ENCODE data around the gene KCNMA1.

The KCNMA1 gene

DNA sequence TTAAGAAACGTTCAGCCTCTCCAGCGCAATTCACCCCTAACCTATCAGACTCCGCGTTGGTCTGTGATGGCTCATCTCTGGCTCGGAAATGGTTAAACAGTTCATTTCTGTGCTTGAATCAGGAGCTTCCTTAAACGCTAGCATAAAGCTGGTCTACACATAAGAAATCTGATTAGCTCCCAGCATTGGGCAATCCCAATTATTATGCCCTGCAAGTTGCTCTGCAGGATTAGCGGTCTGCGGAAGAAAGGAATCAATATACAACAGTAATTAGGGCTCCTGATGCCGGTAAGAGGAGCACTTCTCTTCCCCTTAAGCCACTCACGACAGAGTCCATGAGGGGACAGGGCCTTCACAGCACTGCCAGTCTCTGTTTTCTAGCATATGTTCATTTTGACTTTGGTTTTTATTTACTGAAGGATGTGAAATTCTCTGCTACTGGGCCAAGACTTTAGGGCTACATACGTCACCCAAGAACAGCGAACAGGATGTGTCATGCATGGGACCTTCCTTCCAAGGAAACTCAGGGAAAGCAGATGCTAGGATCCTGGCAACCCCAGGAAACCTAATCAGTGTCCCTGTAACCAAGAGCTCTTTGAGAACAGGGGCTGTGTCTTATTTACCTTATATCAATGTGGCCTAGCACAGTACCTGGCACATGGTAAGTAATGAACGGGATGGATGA is 324.4 kb downstream of the KCNMA1 start:
- DNase-seq = no peak

GRCh38 chr10:77311186-77311585 is 326.4 kb downstream of the KCNMA1 start:
- no peak for DNase-seq

DNA sequence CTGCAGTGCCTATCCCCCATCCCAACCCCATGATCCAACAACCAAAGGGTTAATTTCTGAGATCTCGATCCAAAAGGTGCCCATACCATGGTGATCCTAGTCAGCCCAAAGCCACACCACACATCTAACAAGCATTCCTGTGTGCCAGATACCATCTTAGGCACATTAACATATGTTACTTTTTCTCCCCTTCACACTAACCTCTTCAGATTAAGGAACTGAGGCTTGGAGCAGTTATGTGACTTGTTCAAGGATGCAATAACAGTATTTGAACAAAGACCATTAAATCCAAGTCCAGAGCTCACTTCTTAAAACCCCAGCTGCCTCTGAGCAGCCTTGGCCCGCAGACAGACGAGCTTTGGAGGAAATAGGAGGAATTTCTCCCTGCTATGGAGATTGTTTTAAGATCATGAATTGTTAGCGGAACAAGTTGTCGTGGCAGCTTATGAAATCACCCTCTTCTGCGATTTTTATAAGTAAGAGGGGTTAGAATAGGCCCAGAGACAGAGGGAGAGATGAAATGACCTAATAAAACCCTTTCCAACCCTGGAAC is 327.2 kb downstream of the KCNMA1 start:
- no peak for DNase-seq

GRCh38 chr10:77309509-77309908 is 328.1 kb downstream of the KCNMA1 start:
- no peak for DNase-seq

GRCh38 chr10:77309092-77309491 is 328.5 kb downstream of the KCNMA1 start:
- DNase-seq = no peak

DNA sequence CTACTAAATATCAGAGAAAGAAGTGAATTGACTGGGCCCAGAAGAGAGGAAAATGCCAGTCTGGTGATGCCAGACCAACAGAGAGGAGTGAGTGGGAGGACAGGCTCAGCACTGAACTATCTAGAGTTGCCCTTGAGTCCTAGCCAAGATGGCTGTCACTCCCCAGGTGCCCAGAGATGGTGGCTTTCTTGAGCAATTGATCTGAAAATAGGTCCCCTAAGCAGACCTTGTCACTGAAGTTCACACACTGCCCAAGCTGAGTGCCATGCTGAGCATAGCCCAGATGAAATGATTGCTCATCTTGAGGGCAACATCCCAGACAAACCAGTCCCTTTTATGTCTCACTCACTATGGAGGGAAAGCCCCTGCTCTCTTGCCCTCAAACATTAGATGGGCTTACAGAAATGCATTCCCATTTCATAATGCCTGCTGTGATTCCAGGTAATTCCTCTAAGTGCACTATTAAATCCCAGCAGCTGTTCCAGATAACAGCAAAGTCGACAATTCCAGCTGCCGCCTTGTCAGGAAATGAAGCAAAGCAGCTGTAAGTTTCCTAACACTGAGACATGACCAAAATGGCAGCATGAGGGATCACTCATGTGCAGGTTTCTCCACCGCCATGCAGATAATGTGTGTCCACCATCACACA is 329.4 kb downstream of the KCNMA1 start:
- no peak for DNase-seq

DNA sequence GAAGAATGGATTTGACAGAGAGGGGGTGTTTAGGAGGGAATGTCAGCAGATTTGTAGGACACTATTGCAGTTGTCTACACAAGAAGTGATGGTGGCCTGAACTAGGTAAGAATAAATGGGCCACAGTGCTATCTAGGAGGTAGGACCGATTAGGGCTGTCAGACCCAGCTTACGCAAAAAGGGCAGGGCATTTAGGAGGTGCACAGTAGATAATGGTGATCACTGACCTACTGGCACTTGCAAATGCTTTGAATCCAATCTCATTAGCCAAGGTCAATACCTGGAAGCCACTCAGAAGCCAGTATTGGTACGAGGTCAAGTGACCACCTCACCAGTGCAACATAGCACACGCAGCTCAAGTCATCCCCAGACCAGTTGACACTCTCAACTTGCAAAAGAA is 330.9 kb downstream of the KCNMA1 start:
- DNase-seq = no peak

GRCh38 chr10:77305650-77306632 is 331.7 kb downstream of the KCNMA1 start:
- DNase-seq = no peak

DNA sequence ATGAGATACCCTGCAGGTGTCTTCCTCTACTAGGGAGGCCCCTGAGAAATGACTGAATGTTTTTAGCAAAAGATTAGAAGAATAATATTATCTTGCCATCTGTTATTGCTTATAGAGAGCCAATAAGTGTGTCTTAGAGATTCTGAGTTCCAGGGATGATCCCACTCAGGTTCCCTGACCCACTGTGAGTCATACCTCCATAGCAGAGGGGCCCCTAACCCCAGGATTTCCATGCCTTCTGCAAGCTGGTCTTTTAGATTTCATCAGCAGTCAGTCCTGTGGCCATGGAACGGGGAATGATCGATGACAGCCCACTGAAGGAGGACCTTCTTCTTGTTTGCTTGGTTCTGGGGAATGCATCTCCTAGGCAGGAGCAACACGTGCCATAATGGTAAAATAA is 333.4 kb downstream of the KCNMA1 start:
- DNase-seq = no peak

DNA sequence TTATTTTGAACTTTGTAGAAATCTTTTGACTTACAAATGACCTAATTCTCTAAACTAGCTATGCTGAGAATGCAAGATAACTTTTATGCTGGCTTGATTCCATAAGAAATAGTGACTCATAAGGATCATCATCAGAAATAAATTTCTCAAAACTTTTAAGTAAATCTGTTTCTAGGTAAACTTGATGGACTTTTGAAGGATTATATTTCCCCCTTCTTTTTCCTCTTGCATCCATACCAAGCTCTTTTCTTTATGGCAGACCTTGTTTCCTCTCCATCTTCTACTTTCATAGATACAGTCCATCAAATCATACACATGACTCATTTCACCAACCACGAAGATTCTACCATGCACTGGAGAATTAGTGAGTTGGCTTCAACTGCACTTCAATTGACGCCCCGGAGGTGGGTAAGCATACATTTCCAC is 336.3 kb downstream of the KCNMA1 start:
- DNase-seq = no peak

- no peak for DNase-seq
Measured at GRCh38 chr10:77300682-77301302, 336.8 kb downstream of the KCNMA1 start.

GRCh38 chr10:77299320-77299719 is 338.3 kb downstream of the KCNMA1 start:
- DNase-seq = no peak

GRCh38 chr10:77297393-77297739 is 340.2 kb downstream of the KCNMA1 start:
- DNase-seq = no peak

- DNase-seq = no peak
Measured at GRCh38 chr10:77296534-77297392, 340.8 kb downstream of the KCNMA1 start.

DNA sequence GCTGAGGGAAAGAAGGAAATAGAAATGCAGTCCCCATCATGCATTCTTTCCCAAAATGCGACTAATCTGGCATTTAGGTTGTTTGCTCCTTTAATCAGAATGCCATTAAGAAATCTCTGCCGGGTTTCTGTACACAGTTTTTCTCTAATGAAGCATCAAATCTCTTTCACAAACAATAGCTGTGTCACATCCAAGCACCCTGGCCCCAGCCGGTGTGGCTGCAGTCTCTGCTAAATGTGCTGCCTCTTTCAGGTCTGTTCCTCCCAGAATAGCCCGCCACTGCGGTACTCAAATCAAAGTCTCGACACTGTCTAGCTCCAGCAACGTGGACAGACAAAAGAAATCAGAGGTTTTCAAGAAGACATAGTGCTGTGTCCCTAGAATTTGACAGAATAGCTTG is 343.8 kb downstream of the KCNMA1 start:
- DNase-seq = no peak

DNA sequence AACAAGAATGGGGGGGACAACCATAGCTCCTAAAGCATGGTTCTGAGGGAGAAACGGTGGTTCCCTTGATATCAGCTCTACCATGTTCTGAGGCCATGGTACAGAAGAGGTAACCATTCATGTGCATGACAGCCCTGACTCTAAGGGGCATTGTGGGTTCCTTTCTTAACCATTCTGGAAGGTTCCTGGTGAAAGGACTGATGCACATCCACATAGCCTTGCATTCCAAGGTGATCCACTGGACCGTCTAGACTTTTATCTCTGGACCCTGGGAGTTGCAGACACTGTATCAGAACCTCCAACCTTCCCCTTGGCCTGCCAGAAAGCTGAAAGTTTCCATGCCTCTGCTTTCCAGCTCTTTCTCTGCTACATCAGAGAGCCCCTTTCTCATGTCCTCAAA is 344.3 kb downstream of the KCNMA1 start:
- no peak for DNase-seq

- DNase-seq = no peak
Measured at GRCh38 chr10:77291596-77292505, 345.8 kb downstream of the KCNMA1 start.

DNA sequence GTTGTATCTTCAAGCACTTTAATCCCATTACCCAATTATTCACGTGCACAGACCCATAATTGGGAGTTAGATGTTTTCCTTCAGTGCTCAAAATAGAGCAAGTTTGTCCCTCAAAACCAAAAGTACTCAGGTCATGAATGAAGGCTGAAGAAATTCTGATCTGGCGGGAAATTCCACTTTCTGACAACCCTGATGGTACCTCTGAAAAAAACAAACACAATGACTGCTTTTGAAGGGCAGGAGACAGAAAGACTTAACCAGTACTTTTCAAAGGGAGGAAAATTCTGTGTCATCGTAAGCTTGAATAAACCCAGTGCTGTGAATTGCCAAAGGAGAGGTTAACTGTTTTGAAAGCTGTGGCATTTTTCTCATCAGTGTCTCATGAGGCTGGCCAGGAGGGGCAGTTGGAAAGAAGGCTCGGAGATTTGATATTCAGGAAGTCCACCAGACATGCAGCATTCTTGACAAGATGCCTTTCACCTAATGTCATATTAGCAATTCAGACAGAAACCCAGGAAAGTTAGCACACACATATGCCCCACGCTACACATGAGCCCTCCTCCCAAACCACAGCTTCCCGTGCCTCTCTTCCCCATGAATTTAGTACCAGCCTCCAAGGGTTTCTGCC is 347.0 kb downstream of the KCNMA1 start:
- no peak for DNase-seq

DNA sequence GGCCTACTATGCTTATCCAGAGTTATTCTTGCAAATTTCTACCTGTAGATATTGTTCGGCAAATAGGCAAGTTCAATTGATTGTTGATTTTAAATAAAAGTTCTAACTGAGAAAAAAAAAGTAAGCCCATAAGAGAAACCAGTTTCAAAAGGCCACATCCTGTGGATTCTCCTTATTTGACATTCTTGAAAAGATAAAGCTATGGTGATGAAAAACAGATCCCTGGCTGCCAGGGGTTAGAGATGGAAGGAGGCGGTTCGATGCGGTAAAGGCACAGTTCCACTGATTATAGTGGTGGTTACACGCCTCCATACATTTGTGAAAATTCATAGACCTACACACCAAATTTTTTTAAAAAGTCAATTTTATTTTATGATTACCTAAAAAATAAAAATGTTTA is 347.8 kb downstream of the KCNMA1 start:
- no peak for DNase-seq

GRCh38 chr10:77289027-77289501 is 348.5 kb downstream of the KCNMA1 start:
- no peak for DNase-seq

Measured in NCI-H1092 (cell line).